SU-DHL-6 (cell line): ENCODE measurements around the gene NAA10.

Experiments
- H2AFZ ChIP-seq: fragments of 200-600 bp; sonication (generic); 2 replicates; pipeline ENCODE4 v1.6.1; 2014; ENCODE audit warnings: low read depth, mild to moderate bottlenecking, moderate library complexity, mixed read lengths, antibody characterized with exemption, low read length; ENCODE audit not compliant: severe bottlenecking
- H3F3A ChIP-seq: fragments of 200-600 bp; shearing (Covaris generic); 2 replicates; pipeline ENCODE4 v1.6.0; 2016; ENCODE audit warnings: antibody characterized with exemption, mild to moderate bottlenecking; ENCODE audit not compliant: insufficient read depth
- H3K27ac ChIP-seq: fragments of 200-600 bp; sonication (generic); 2 replicates; pipeline ENCODE4 v1.5.1; 2016; ENCODE audit warnings: low read depth, mild to moderate bottlenecking, low read length, moderate library complexity, mixed read lengths
- H3K27me3 ChIP-seq: fragments of 200-600 bp; sonication (generic), shearing (Covaris generic); 2 replicates; pipeline ENCODE4 v1.6.0; 2014; ENCODE audit warnings: mild to moderate bottlenecking, low read length
- H3K36me3 ChIP-seq: fragments of 200-600 bp; sonication (generic); 2 replicates; pipeline ENCODE4 v1.6.1; 2014; ENCODE audit warnings: mild to moderate bottlenecking, low read length, mixed read lengths
- H3K4me2 ChIP-seq: fragments of 300-600, 200-600 bp; shearing (Covaris generic), sonication (generic); 2 replicates; pipeline ENCODE4 v1.6.0; 2014; ENCODE audit warnings: low read length, low read depth, mild to moderate bottlenecking; ENCODE audit not compliant: poor library complexity, severe bottlenecking
- H3K4me3 ChIP-seq: fragments of 200-600 bp; sonication (generic); 2 replicates; pipeline ENCODE4 v1.5.1; 2014; ENCODE audit warnings: antibody characterized with exemption, low read length, mild to moderate bottlenecking, mixed read lengths; ENCODE audit not compliant: insufficient read depth, poor library complexity, severe bottlenecking
- H3K79me2 ChIP-seq: fragments of 200-600 bp; sonication (generic); 2 replicates; pipeline ENCODE4 v1.6.1; 2014; ENCODE audit warnings: mild to moderate bottlenecking, low read length, moderate library complexity; ENCODE audit not compliant: insufficient read depth
- H3K9ac ChIP-seq: fragments of 200-600 bp; sonication (generic); 2 replicates; pipeline ENCODE4 v1.7.0; 2014; ENCODE audit warnings: mild to moderate bottlenecking, low read length
- H3K9me2 ChIP-seq: fragments of 200-600 bp; sonication (generic); replicated peaks from 2 replicates; pipeline ENCODE4 v1.6.1; 2014; ENCODE audit warnings: low read length; ENCODE audit not compliant: insufficient read depth
- H3K9me3 ChIP-seq: fragments of 200-600 bp; sonication (generic); 2 replicates; pipeline ENCODE4 v1.6.1; 2014; ENCODE audit warnings: low read length, mixed read lengths; ENCODE audit not compliant: insufficient read depth
- H4K20me1 ChIP-seq: fragments of 200-600 bp; sonication (generic); 2 replicates; pipeline ENCODE4 v1.6.1; 2014; ENCODE audit warnings: low read depth, mild to moderate bottlenecking, antibody characterized with exemption, low read length, moderate library complexity, mixed read lengths
- EZH2phosphoT487 ChIP-seq: fragments of 200-600 bp; sonication (generic), shearing (Covaris generic); conservative IDR thresholded peaks from 2 replicates; pipeline ENCODE4 v1.6.1; 2018; ENCODE audit warnings: mild to moderate bottlenecking, antibody characterized with exemption, low read length, moderate library complexity, mixed read lengths
- TF ChIP-seq, protein P1 (sequence below): fragments of 200-600 bp; sonication (generic); IDR thresholded peaks from one replicate; pipeline ENCODE4 v1.5.1; 2017; ENCODE audit warnings: antibody characterized with exemption, mild to moderate bottlenecking, low read length, moderate library complexity; ENCODE audit not compliant: insufficient read depth, poor library complexity, severe bottlenecking

NAA10 gene

DNA sequence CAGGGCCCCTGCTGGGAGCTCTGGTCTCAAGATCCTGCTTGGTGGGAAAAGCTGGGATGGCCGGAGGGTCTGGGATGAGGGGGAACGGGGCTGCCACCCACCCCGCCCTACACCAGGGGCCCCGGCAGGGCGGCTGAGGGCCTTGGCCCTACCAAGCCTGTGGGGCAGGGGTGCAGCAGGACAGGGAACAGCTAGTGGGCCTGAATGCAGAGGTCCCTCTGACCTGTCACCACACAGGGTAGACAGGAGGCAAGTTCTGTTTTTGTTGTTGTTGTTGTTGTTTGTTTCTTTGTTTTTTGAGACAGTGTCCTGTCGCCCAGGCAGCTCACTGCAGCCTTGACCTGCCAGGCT, 9.9 kb upstream of the NAA10 start:
- H2AFZ ChIP-seq = no peak overlapping the region
- no peak overlapping the region for H3K4me2 ChIP-seq
- H3K9me3 ChIP-seq = no peaks in the 10 kb centered on the region
- no peaks in the 10 kb centered on the region for H4K20me1 ChIP-seq
- no peak overlapping the region for H3K9ac ChIP-seq
- H3K36me3 ChIP-seq = no peaks in the 10 kb centered on the region
- H3K9me2 ChIP-seq = no peaks in the 10 kb centered on the region
- H3K27ac ChIP-seq = no peak overlapping the region
- H3K4me3 ChIP-seq = no peak overlapping the region
- no peaks in the 10 kb centered on the region for H3K79me2 ChIP-seq
- peaks cover 8% of the 10 kb centered on the region for H3F3A ChIP-seq
- no peaks in the 10 kb centered on the region for H3K27me3 ChIP-seq
- TF ChIP-seq, protein P1, sequence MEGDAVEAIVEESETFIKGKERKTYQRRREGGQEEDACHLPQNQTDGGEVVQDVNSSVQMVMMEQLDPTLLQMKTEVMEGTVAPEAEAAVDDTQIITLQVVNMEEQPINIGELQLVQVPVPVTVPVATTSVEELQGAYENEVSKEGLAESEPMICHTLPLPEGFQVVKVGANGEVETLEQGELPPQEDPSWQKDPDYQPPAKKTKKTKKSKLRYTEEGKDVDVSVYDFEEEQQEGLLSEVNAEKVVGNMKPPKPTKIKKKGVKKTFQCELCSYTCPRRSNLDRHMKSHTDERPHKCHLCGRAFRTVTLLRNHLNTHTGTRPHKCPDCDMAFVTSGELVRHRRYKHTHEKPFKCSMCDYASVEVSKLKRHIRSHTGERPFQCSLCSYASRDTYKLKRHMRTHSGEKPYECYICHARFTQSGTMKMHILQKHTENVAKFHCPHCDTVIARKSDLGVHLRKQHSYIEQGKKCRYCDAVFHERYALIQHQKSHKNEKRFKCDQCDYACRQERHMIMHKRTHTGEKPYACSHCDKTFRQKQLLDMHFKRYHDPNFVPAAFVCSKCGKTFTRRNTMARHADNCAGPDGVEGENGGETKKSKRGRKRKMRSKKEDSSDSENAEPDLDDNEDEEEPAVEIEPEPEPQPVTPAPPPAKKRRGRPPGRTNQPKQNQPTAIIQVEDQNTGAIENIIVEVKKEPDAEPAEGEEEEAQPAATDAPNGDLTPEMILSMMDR = no peak
- TF ChIP-seq EZH2phosphoT487 = no peak

DNA sequence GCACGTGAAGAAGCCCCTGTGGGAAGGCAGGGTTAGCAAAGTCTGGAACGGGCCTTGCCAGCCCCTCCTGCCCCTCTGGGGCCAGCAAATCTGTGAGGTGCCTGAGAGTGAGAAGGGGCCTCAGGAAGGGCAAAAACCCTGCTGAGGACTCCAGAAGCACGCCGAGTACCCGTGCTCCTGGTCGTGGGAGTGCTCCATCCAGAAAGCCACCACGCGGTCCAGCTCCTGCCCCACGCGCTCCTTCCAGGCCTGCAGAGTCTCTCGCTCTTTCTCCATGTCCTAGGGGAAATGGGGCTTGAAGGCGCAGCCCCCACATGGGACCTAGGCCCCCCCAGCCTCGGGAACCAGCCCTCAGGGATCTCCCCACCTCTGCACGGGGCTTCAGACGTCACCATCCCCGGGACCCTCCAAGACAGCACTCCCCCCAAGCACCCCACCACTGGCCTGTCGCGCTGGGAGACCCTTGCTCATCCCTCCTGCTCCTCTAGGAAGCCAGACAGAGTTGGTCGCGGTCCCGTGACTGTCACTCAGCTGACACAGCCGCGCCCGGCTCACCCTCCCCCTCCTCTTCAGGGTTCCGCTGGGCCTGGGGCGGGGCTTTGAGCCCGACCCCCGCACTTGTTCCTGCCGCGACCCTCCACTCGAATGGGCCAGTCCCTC, 9.4 kb upstream of the NAA10 start, which contains the start of gene RENBP:
TSS of gene RENBP (minus strand) at position 504 of the 660 bp plus-strand sequence. CDS start at position 471, 33 bp downstream.
- H3K4me3 ChIP-seq = no peak within 1 kb of the TSS
- no peaks in the 10 kb centered on the region for H3K79me2 ChIP-seq
- no peaks in the 10 kb centered on the region for H3K27me3 ChIP-seq
- no peak within 1 kb of the TSS for H3K27ac ChIP-seq
- TF ChIP-seq, protein P1 = no peak
- TF ChIP-seq EZH2phosphoT487 = no peak
- H2AFZ ChIP-seq = no peak within 1 kb of the TSS
- H3K9me2 ChIP-seq = no peaks in the 10 kb centered on the region
- H3F3A ChIP-seq = peaks cover 8% of the 10 kb centered on the region
- no peak within 1 kb of the TSS for H3K4me2 ChIP-seq
- no peaks in the 10 kb centered on the region for H3K9me3 ChIP-seq
- H3K9ac ChIP-seq = no peak within 1 kb of the TSS
- no peaks in the 10 kb centered on the region for H4K20me1 ChIP-seq
- no peaks in the 10 kb centered on the region for H3K36me3 ChIP-seq

DNA sequence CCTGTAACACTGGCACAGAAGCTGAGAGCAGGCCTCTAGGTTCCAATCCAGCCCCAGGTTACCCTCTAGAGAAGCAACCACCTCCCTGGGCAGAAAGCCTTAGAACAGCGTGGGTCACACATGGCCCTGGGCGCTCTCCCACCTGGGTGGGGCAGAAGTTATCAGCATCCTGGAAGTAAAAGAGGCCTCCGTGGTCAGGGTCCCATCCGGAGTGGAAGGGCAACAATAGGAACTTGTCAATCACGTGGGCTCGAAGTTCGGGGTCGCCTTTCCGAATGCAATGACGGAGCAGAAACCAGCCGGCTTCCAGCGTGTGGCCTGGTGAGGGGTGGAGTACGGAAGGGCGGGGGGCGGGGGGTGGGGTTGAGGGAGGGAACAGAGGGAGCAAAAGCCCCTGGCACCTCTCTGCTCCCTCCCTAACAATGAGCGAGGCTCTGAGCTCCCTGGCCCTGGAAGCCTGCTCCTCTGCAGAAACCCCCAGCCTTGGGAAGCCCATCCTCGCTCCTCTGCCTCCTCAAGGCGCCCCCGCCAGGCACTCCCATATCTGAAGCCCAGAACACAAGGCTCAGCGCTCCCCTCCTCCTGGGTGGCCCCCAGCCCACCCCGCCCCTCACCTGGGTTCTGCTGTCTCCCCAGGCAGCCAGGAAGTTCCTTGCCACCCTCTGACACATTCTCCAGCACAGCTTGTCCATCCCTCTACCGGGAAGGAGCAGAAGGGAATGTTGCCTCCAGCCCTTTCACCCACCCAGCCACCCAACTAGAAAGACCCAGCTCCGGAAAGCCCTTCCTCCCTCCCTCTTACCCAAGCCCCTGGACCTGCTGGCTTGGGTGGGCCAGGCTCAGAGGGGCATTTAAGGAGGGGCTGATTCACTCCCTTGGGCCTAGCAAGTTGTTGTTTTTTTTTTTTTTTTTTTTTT, 6.8 kb upstream of the NAA10 start:
- no peak for TF ChIP-seq EZH2phosphoT487
- TF ChIP-seq, protein P1 = no peak
- no peaks in the 10 kb centered on the region for H3K27me3 ChIP-seq
- no peaks in the 10 kb centered on the region for H3K79me2 ChIP-seq
- H3K27ac ChIP-seq = no peak overlapping the region
- no peak overlapping the region for H3K4me2 ChIP-seq
- no peaks in the 10 kb centered on the region for H3K36me3 ChIP-seq
- no peak overlapping the region for H3K4me3 ChIP-seq
- no peaks in the 10 kb centered on the region for H3K9me3 ChIP-seq
- H2AFZ ChIP-seq = no peak overlapping the region
- H3F3A ChIP-seq = 0 out of 2 replicates have a peak, but pooled peaks cover 2% of the 10 kb centered on the region
- H4K20me1 ChIP-seq = no peaks in the 10 kb centered on the region
- H3K9me2 ChIP-seq = no peaks in the 10 kb centered on the region
- H3K9ac ChIP-seq = no peak overlapping the region
